GM18858 (cell line): ENCODE results near the gene NMD3.

Source experiments
- ATAC-seq: cut with Tn5 transposase; IDR thresholded peaks from one replicate; pipeline ENCODE4 v1.9.1; 2021; ENCODE audit not compliant: unreplicated experiment

NMD3 gene

DNA sequence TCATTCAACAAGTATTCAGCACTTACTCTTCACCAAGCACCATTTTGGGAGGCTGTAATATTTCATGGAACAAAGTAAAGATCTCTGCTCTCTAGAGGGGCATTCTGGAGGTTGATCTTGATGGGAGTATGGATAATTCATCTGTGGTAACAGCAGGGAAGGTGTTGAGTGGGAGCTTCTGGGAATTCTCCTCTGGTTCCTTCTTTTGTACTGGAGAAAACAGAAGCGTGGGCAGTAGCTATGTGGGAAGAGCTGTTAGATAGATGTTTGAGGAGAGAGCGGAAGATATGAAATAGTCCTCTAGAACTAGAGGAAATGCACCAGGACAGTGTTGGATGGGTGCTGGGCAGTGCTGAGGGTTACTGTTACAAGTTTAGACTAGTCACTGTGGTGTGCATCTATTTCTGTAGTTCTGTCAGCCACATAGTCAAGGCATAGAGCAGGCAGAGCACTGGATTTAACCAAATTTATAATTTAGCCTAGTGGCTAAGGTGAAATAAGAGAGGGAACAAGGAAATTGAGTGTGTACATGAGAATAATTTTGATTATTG is 9.6 kb downstream of the NMD3 start:
- no peak for ATAC-seq

DNA sequence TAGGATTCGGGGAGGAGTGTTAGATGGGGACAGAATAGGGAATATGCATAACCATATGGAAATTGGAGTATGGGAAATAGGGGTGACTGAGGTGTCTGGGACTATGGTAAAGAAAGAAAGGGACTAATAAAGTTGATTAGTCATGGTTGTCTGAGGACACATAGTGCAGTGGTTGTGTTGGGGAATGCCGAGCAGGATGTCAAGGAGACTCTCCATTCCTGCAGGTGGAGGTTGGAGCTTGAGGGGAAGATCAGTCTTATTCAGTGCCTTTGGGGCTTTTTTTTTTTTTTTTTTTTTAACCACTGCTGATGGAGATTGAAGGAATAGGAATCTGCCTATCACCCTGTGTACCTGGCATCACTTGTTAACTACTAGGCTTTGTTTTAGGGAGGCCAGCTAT is 10.8 kb downstream of the NMD3 start:
- ATAC-seq, result no peak

DNA sequence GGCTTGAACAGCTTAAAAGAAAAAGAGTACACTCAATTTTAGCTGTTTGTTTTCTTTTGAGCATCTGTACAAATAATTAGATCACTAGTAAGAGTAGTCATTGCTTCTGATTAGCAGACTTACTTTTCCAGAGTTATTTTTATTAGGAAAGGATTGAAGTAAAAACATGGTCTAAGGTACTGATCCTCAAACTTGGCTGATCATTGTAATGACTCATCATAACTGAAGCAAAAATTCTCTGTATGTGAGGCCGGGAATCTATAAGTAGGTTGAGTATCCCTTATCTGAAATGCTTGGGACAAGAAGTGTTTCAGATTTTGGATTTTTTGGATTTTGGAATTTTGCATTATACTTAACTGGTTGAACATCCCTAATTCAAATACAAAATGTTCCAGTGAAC is 12.4 kb downstream of the NMD3 start:
- ATAC-seq, result no peak

DNA sequence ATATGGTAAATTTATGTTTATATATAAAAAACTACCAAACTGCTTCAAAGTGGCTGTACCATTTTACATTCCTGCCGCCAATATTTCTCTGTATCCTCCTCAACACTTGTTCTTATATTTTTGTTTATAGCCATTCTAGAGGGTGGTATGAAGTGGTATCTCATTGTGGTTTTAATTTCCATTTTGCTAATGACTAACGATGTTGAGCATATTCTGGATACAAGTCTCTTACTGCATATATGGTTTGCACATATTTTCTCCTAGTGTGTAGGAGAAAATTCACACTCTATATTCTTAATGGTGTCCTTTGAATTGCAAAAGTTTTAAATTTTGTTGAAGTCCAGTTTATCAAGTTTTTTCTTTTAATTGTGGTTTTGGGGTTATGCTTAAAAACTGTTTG is 15.1 kb downstream of the NMD3 start:
- ATAC-seq, result no peak

DNA sequence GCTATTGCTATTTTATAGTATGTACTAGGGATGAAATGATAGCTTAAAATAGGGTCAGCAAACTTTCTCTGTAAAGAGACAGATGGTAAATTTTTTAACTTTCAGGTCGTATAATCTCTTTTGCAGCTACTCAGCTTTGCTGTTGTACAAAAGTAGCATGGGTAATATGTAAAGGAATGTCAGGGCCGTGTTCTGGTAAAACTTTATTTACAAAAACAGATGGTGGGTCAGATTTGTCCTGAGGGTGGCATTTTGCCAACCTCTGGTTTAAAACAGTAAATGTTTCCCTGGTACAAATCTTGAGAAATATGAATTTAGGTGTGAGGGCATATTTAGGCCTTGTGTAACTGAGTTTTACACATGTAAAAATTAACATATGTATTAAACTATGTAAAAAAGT is 18.6 kb downstream of the NMD3 start:
- no peak for ATAC-seq

DNA sequence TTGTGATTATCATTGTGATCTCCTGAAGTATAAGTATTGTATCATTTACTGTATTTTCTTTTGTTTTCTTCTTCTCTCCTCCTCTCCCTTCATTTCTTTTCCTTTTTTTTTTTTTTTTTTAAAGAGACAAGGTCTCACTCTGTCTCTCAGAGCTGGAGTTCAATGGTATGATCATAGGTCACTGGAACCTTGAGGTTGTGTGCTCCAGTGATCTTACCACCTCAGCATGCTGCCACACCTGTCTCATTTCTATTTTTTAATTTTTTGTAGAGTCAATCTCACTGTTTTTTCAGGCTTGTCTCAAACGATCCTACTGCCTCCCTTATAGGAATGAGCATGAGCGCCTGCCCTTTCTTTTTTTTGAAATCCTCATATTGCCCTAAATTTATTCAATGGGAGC is 23.4 kb downstream of the NMD3 start:
- ATAC-seq, result no peak

DNA sequence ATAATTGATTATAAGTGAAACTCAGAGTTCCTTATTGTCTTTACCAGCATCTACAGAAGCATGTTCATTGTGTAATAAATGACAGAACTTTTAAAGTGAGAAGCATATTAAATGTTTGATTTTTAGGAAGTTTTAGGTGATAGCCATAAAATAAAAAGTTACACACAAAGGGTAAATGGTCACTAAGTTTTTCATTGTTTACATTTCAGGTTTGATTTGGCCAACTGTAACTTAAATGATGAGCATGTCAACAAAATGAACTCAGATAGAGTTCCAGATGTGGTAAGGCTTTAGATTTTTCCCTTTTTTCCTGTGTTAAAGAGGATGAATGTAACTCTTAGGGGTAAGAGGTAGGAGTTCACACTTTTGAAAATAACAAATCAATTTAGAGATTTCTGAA is 25.9 kb downstream of the NMD3 start:
- ATAC-seq, result no peak

DNA sequence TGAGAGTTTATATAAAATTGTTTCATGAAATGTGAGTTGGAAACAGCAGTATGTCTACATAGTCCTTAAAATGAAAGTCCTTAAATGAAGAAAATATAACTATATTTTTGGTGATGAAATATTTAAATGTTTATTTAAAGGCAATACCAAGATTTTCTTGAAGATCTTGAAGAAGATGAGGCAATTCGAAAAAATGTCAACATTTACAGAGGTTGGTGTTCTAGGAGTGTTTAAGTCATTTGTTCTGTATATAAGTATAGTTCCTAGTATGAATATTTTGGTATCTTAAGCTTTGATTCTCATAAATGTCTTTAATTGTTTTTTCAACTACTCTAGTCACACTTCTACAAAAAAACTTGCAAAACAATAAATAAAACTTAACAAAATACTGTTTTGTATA is 29.0 kb downstream of the NMD3 start:
- ATAC-seq, result no peak

DNA sequence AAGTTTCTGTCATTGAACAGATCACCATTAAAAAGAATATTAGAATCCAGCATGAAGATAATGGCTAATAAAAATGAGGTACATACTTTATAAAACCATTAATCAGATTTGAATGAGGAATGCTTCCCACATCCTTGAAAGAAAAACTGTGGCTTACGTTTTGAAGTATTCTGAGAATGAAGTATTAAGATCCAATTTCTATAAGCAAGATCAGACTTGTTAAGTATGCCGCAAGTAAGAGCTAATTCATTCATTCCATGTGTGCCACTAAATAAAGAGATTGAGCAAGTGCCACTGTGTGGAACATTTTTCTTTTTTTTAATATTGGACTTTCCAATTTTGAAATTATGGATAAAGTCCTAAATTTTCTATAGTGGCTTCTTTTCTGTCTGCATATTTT is 30.6 kb downstream of the NMD3 start:
- ATAC-seq, result no peak

DNA sequence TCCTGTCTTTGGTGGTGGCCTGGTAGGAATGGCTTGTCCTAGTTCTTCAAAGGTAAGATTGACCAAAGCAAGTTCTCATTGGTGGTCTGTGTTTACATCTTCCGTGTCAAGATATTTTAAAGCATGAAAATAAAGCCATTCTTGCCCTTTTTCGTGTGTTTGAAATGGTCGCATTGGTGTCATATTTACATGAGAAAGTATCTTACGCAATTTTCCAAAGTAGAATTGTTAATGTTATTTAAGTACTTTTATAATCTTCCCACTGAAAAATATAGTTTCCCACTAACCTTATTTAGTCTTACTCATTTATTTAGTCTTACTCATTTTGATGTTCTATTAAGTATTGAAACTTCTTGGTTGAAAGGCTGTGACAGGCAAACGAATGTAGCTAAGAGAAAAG is 31.0 kb downstream of the NMD3 start:
- ATAC-seq, result no peak

DNA sequence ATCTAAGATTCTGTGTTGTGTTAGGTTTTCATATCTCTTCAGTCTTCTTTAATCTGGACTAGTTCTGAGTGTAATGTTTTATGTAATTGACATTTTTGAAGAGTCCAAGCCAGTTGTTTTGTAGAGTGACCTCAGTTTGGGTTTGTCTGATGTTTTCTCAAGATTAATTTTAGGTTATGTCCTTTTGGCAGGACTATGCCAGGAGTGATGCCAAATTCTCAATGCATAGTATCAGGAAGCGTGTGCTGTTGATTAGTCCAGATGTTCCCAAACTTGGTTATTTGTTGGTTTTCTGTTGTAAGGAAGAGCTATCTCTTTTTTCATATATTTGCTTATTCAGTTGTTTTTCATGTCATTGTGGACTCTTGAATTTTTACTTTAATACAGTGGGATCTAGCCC is 32.6 kb downstream of the NMD3 start:
- ATAC-seq, result no peak

DNA sequence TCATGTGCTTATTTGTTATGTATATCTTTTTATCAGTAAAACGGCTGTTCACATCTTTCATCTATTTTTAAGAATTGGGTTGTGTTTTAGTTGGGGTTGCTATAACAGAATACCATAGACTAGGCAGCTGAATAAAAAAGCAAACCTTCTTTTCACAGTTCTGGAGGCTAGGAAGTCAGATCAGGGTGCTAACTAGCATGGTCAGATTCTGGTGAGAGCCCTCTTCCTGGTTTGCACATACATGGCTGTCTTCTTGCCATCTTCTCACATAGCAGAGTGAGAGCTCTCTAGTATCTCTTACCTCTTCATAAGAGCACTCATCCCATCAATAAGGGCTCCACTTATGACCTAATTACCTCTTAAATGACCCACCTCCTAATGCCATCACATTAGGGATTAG is 33.8 kb downstream of the NMD3 start:
- ATAC-seq, result no peak

DNA sequence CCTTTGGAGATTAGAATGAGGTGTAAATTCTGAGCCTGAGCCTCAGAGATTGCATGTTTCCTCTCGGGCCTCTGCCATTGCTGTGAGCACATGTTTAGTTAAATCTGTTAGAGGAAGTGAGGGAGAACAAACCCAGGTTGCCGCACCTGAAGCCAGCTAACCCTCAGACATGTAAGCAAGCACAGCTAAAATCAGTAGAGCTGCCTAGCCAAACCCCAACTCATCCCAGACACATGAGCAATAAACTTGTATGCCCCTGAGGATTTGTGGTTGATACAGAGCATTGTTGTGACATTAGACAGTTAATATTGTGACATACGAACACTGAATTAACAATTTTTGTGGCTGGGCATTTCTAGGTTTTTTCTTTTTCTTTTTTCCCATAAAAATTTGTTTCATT is 41.9 kb downstream of the NMD3 start:
- no peak for ATAC-seq

DNA sequence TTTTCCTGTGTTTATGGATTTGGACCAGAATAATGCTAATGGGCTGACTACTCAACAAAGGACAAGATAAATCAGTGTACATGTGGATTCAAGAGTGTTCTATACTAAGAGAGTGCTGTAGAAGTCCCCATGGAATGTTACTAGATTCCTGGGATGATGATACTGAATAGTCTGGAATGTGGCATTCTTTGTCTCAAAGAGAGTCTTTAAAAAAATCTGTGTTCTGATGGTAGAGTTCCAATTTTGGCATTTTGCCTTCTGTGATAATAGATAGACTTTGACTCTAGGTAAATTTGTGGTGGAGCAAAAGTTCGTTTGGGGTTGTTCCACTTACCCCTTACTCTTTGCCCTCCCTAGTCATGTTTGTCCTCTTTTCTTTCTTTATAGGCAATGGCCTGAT is 43.7 kb downstream of the NMD3 start:
- no peak for ATAC-seq

DNA sequence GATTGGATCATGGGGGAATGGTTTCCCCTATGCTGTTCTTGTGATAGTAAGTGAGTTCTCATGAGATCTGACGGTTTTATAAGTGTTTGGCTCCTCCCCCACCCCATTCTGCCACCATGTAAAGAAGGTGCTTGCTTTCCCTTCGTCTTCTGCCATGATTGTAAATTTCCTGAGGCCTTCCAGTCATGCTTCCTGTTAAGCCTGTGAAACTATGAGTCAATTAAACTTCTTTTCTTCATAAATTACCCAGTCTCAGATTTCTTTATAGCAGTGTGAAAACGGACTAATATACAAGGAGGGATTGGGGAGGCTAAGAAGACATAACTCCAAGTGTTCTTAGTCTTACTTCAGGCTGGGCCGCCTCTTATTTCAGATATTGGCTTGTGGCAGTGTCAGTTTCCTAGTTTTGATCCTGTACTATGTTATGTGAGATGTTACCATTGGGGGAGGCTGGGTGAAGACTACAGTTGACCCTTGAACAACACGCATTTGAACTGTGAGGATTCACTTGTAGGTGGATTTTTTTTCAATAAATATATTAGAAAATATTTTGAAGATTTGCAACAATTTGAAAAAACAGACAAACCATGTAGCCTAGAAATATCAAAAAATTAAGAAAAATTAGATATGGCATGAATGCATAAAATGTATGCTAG is 44.9 kb downstream of the NMD3 start:
- no peak for ATAC-seq

DNA sequence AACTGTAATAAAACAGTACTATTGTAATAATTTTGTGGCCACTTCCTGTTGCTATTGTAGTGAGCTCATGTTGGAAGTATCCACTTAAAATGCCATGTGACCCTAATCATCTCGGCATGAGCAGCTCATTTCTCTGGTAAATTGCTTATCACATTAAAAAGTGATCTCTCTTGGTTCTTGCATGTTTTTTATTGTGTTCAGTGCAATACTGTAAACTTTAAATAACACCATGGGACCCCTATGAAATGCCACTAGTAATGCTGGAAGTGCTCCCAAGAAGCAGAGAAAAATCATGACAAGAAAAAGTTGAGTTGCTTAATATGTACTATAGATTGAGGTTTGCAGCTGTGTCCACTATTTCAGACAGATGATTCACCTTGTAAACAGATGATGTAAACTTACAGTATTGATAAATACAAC is 45.6 kb downstream of the NMD3 start:
- ATAC-seq, result no peak

DNA sequence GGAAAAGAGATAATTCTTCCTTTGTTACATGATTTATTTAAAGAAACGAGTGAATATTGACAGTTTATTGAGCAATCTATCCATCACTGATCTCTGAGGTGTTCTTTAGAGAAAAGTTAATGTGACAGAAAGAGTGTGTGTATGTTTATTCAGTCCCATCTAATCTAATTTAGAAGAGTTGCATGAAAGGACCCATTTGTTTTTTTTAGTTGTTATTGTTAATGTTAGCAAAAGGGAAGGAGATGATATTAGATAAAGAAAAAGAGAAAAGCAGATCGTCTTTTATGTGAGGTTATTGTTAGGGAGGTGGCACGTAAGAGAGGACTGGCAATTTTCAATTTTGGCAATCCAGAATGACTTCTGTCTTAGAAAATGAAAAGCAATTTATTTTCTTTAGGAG is 46.5 kb downstream of the NMD3 start:
- no peak for ATAC-seq

DNA sequence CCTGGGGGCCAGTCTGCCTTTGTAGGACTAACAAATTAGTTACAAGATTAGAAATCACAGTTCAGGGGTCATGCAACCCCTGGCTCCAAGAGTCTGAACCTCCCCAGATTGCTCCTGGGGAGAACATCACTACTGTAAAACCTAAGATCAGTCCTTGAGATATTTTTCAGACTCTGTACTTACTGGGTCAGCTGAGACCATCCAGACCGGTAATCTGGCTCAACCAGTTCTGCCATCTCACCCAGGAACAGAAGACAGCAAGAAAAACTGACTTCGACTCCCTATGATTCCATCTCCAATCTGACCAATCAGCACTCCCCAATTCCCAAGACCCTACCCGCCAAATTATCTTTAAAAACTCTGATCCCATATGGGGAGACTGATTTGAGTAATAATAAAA is 47.5 kb downstream of the NMD3 start:
- no peak for ATAC-seq

DNA sequence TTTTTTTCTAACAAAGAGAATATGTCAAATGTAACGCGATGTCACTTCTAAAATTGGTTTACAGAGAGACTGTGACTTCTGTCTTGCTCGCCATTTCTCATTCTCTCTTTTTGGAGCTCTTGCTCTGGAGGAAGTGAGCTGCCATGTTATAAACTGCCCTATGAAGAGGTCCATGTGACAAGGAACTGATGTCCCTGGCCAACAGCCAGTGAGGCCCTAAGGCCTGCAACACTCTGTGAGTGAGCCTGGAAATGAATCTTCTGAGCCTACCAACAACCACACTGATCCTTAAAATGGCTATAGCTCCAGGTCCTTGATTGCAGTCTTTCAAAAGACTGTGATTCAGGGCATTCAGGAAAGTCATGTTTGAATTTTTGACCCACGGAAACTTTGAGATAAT is 49.9 kb downstream of the NMD3 start:
- ATAC-seq, result no peak

DNA sequence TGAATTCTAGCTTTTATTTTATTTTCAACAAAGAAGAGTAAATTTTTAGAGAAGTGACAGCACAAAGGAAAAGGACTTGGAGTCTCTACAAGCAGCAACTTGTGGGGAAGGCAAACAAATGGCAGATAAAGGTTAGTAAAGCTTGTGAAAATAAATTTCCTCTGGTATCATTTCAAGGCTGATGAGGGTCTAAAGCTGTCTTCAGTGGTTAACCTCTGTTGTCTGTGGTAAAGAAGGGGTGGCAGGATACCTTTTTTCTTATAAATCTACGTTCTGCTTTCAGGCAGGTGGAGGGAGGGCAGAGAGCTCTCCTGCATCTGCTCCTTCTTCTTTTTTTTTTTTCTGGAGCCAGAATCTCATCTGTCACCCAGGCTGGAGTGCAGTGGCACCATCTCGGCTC is 50.5 kb downstream of the NMD3 start:
- no peak for ATAC-seq

DNA sequence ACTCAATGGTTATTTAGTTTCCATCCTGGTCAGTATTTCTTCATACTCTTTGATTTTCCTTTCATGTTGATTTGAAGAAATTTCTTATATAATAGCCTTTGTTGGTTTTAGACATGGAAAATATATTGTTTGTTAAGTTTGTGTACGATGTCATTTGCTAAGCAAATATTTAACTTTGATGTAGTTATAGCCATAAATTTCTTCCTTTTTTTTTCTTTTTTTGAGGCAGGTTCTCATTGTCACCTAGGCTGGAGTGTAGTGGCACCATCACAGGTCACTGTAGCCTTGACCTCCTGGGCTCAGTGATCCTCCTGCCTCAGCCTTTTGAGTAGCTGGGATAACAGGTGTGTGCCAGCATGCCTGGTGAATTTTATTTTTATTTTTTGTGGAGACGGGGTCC is 51.4 kb downstream of the NMD3 start:
- no peak for ATAC-seq

DNA sequence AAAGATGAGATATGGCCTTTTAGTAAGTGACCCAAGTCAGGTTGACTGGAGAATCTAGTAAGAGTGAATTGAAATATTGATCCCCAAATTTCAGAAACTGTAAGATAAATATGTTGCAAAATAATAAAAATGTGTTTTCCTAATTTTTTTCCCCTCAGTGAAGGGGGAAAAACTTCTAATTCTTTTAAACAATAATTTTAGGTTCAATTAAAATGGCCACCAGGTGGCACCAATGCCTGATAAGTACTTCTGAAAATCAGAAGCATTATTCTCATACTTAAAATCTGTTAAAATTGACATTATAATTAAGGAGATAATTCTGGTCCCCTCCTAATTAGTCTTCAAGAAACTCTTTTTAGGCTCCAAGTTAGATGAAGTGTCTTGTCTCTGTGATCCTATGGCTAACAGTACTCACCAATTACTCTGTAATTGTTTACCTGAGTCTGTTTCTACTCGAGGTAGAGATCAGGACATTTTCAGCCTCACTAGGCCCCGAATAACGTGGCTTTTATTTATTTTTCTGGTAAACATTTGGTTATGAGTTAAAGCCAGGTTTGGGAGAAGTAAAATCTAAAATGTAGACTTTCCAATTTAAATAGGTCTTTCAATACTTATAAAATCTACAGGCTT is 52.6 kb downstream of the NMD3 start:
- no peak for ATAC-seq

DNA sequence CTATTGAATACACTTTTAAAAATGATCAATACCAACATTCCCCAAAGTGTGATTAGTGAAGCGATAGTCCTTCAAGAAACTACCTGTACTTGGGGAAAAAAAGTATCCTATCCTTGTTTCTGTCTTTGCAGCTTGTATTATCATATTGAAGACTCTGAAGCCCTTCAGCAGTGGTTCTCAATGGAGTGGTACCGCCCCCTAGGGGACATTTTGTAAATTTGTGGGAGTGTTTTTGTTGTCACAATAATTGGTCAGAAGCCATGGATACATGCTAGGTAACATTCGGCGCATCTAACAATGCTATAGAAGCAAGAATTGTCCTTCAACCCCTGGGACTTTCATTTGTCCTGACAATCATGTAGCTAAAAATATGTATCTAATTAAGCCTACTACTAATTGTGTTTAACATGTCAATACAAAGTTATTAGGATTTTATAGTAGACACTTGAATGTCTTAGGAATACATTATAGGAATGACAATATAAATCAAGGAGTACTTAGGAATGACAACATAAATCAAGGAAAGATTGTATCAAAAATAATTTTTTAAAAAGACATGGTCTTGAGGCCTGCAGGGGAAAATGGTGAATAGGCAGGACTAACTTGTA is 53.7 kb downstream of the NMD3 start:
- peak; percentile 71 for ATAC-seq
